Erythroblast (primary cell): Measurements from ENCODE around the gene FZR1.

Experiments used
- GATA1 ChIP-seq: IDR thresholded peaks from 2 replicates; pipeline ENCODE4 v1.6.1; 2011; ENCODE audit warnings: low read depth, mild to moderate bottlenecking, control low read depth, low read length, moderate library complexity
- POLR2A ChIP-seq: IDR thresholded peaks from 2 replicates; pipeline ENCODE4 v1.6.1; 2011; ENCODE audit warnings: mild to moderate bottlenecking, low read length

GRCh38 chr19:3491396-3492119 is 14.6 kb upstream of the FZR1 start:
- TF ChIP-seq POLR2A (no peak), GATA1 (no peak)
